Progenitor cell of endocrine pancreas (in vitro differentiated cells): Measurements from ENCODE around the gene ID2. TPM values are rescaled to one million over a fixed set of nuclear protein-coding genes. Genes with fewer than 3 reads are reported as not detected.

Source experiments
- DNase-seq: peaks from one replicate; pipeline ENCODE4 v3.0.0; 2021; ENCODE audit warnings: low spot score; ENCODE audit not compliant: unreplicated experiment
- H3K27ac Mint-ChIP-seq: 2 replicates; pipeline ENCODE4 v1.8.0; 2021; ENCODE audit warnings: mild to moderate bottlenecking, moderate library complexity, mixed read lengths
- H3K27me3 Mint-ChIP-seq: 2 replicates; pipeline ENCODE4 v1.8.0; 2021; ENCODE audit warnings: mixed read lengths
- H3K36me3 Mint-ChIP-seq: 2 replicates; pipeline ENCODE4 v1.8.0; 2022; ENCODE audit warnings: mixed read lengths; ENCODE audit not compliant: insufficient read depth
- H3K4me1 Mint-ChIP-seq: 2 replicates; pipeline ENCODE4 v1.8.0; 2021; ENCODE audit warnings: low read depth, mixed read lengths
- H3K4me3 Mint-ChIP-seq: 2 replicates; pipeline ENCODE4 v1.8.0; 2021; ENCODE audit warnings: low read depth, mild to moderate bottlenecking, moderate library complexity, mixed read lengths
- H3K9me3 Mint-ChIP-seq: 2 replicates; pipeline ENCODE4 v1.8.0; 2021; ENCODE audit warnings: low read depth, mixed read lengths
- total RNA-seq: library from RNA; stranded (reverse); gene quantifications from 2 replicates; pipeline ENCODE4 v1.2.1, GENCODE V29; 2021
- TF ChIP-seq, protein P1 (sequence below): fragments of 200-600 bp; sonication (generic); IDR thresholded peaks from one replicate; pipeline ENCODE4 v1.5.0; 2021; ENCODE audit warnings: antibody characterized with exemption, mild to moderate bottlenecking; ENCODE audit not compliant: unreplicated experiment

Gene ID2
- total RNA-seq, 1 donor from 2014 or later, result 304 TPM

DNA sequence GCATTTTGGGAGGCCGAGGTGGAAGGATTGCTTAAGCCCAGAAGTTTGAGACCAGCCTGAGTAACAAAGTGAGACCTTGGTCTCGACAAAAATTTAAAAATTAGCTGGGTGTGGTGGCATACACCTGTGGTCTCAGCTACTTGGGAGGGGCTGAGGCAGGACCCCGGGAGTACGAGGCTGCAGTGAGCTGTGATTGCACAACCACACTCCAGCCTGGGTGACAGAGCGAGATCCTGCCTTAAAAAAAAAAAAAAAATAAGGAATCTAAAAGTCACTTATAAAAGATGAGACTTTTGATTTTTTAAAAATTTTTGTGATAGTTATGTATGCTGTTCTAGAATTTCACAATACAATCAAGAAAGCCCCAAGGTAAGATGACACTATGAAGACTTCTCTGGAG lies 33.1 kb downstream of the ID2 start:
- Mint-ChIP-seq H3K36me3 (no peaks in the 10 kb centered on the region), H3K4me3 (no peak overlapping the region), H3K4me1 (no peaks in the 10 kb centered on the region), H3K27me3 (peaks cover 4% of the 10 kb centered on the region), H3K9me3 (peaks cover 2% of the 10 kb centered on the region), H3K27ac (no peak overlapping the region)
- TF ChIP-seq, protein P1, sequence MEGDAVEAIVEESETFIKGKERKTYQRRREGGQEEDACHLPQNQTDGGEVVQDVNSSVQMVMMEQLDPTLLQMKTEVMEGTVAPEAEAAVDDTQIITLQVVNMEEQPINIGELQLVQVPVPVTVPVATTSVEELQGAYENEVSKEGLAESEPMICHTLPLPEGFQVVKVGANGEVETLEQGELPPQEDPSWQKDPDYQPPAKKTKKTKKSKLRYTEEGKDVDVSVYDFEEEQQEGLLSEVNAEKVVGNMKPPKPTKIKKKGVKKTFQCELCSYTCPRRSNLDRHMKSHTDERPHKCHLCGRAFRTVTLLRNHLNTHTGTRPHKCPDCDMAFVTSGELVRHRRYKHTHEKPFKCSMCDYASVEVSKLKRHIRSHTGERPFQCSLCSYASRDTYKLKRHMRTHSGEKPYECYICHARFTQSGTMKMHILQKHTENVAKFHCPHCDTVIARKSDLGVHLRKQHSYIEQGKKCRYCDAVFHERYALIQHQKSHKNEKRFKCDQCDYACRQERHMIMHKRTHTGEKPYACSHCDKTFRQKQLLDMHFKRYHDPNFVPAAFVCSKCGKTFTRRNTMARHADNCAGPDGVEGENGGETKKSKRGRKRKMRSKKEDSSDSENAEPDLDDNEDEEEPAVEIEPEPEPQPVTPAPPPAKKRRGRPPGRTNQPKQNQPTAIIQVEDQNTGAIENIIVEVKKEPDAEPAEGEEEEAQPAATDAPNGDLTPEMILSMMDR, result no peak
- no peak for DNase-seq

DNA sequence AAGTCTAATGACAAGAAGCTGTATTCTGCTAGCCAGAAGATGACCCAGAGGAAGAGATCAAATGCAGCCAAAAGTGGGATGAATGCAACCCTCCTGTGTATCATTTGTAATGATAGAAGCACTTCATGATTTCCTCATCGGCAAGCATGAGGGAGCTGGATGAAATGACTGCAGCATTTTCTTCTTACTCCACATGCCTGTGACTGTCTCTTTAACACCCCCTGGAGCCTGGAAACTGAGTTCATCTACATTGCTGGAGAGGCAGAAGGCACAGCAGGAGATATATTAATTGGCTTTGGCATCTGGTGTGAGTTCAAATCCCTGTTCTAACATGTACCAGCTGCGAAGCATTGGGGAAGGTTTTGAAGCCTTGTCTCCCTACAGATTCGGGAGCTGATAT lies 37.7 kb downstream of the ID2 start:
- H3K9me3 Mint-ChIP-seq, result peaks cover 2% of the 10 kb centered on the region
- TF ChIP-seq, protein P1, result no peak
- DNase-seq, result no peak
- no peak overlapping the region for H3K4me3 Mint-ChIP-seq
- H3K4me1 Mint-ChIP-seq, result no peaks in the 10 kb centered on the region
- H3K36me3 Mint-ChIP-seq, result no peaks in the 10 kb centered on the region
- no peaks in the 10 kb centered on the region for H3K27me3 Mint-ChIP-seq
- H3K27ac Mint-ChIP-seq, result no peak overlapping the region

DNA sequence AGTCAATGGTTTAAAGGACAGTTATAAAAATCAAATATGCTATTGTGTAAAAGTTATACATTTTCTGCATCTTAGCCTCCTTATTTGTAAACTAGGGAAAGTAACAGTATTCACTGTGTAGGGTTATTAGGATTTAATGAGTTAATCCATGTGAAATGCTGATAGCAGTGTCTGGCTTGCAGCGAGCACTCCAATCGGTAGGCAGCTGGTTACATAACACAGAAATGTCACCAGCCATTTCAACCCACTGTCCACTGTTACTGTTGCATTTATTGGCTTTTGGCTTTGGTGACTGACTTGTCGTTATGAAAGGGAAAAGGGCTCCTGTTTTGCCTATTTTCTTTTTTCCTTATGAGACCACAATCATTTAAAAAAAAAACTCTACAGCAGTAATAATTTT lies 38.9 kb downstream of the ID2 start:
- DNase-seq, result no peak
- Mint-ChIP-seq H3K27me3 (no peaks in the 10 kb centered on the region), H3K4me3 (no peak overlapping the region), H3K4me1 (no peaks in the 10 kb centered on the region), H3K27ac (no peak overlapping the region), H3K9me3 (peaks cover 2% of the 10 kb centered on the region), H3K36me3 (peaks cover 2% of the 10 kb centered on the region)
- TF ChIP-seq, protein P1, result no peak

DNA sequence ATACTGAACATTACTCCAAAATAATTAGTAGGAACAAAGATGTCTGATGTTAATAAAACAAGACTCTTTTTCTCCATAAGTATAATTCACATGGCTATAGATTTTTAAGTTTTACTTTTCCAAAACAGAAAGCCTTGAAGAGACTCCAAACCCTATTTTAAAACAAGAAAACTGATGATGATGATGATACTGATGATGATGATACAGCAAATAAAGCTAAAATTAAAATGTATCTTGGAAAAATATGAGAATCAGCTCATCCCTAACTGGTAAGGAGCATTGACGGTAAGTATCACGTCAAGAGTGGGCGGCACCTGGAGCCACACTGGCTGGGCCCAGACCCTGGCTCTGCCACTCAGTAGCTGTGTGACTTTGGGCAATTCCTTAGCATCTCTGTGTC lies 39.6 kb downstream of the ID2 start:
- TF ChIP-seq, protein P1, result no peak
- no peak for DNase-seq
- Mint-ChIP-seq H3K4me1 (no peaks in the 10 kb centered on the region), H3K9me3 (no peaks in the 10 kb centered on the region), H3K4me3 (no peak overlapping the region), H3K27ac (no peak overlapping the region), H3K36me3 (peaks cover 2% of the 10 kb centered on the region), H3K27me3 (no peaks in the 10 kb centered on the region)

DNA sequence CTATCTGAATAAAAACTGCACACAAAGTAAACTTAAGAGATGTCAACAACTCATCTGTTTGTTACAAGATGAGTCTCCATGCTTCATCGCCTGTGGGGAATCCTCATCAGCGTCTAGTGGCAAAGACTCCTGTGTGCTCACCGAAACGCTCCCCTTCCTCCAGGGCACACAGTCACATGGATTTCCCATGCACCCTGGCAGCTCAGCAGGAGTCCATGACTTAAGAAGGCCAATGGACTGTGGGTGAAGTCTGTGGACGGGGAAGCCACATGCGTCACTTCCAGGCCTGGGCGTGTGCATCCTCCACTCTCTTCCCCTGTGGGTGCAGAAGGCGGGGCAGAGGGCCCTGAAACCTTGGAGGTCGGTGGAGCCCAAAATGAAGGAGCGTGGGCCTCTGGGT lies 41.1 kb downstream of the ID2 start:
- Mint-ChIP-seq H3K36me3 (peaks cover 2% of the 10 kb centered on the region), H3K27ac (no peak overlapping the region)

More for the DNA sequence above, 41.1 kb downstream of the ID2 start:
- Mint-ChIP-seq H3K4me3 (no peak overlapping the region), H3K27me3 (no peaks in the 10 kb centered on the region), H3K4me1 (no peaks in the 10 kb centered on the region), H3K9me3 (no peaks in the 10 kb centered on the region)
- TF ChIP-seq, protein P1, result no peak
- DNase-seq, result no peak
